GM12891 (cell line): ENCODE measurements around the gene TMPRSS13.

Experiments used
- POLR2A ChIP-seq: IDR thresholded peaks from 2 replicates; pipeline ENCODE4 v1.6.1; 2011; ENCODE audit warnings: low read depth, low read length, control low read depth
- POLR2AphosphoS5 ChIP-seq: IDR thresholded peaks from 2 replicates; pipeline ENCODE4 v1.6.1; 2011; ENCODE audit warnings: low read depth, low read length, control low read depth
- TAF1 ChIP-seq: IDR thresholded peaks from 2 replicates; pipeline ENCODE4 v1.6.1; 2011; ENCODE audit warnings: low read depth, low read length, control low read depth

DNA sequence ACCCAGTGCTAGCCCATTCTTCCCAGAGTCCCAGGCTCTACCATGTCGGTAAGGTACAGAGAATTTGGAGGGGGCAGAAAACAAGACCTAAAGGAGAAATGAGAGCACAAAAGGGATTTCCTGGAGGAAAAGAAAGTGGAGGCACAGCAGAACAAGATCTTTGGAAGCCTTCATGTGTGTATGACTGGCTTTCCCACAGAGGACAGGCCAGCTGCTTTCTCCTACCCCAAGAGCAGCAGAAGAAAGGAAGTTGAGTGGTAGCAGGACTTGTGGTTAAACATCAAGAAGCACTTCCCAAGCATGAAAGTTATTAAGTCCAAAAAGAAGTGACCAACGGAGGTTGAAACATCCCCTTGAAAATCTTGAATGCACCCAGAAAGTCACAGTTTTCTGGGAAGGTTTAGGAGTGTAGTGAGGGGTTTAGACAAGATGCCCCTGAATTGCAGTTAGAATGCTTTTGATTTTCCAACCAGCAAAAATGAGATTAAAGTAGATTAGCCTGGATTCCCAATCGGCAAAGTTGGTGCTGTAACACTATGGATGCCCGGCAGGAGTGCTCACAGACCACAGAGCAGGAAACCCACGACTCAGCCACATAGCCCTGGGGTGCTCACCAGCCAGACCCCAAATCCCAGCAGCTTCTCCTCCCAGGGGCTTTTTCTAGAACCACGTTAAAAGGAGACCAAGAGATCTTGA is 608 bp downstream of the TMPRSS13 start:
- TF ChIP-seq POLR2A (no peak), TAF1 (no peak), POLR2AphosphoS5 (no peak)
